ENCODE results near the gene ZNF48. TPM values are rescaled to one million over a fixed set of nuclear protein-coding genes. Genes with fewer than 3 reads are reported as not detected.

The ZNF48 gene
- total and polyA plus RNA-seq, 2 donors (not counting 1 experiment from before 2014, with no cell fraction given): 8.4 to 13.3 TPM

- Histone ChIP-seq H3K27ac (ENCODE audit: low read length in 2 of 2) (no peak overlapping the region), H3K9me3 (ENCODE audit: control extremely low read depth in 1 of 3, control insufficient read depth in 2 of 3, insufficient read depth in 1 of 3, low read length in 2 of 3) (peaks cover 0 to 10% (median 0%) of the 10 kb centered on the region in 3 donors), H3K27me3 (replicated peaks in 1 of 4; ENCODE audit: control extremely low read depth in 1 of 4, control insufficient read depth in 3 of 4, insufficient read depth in 4 of 4, low read length in 3 of 4) (no peaks in the 10 kb centered on the region), H3K4me2 (replicated peaks; ENCODE audit: low read depth, low read length, poor library complexity, severe bottlenecking) (no peak overlapping the region), H3K4me1 (ENCODE audit: control insufficient read depth in 2 of 2, insufficient read depth in 2 of 2, low read length in 2 of 2) (peaks cover 31 to 47% of the 10 kb centered on the region in 2 donors), H3K4me3 (ENCODE audit: control extremely low read depth in 1 of 5, extremely low read depth in 1 of 5, insufficient read depth in 1 of 5, low read depth in 2 of 5, low read length in 4 of 5) (no peak overlapping the region), H3K36me3 (replicated peaks in 1 of 2; ENCODE audit: control extremely low read depth in 1 of 2, control insufficient read depth in 1 of 2, extremely low read depth in 1 of 2, insufficient read depth in 2 of 2, low read length in 1 of 2) (peaks cover 0 to 5% of the 10 kb centered on the region in 2 experiments), H2AFZ (ENCODE audit: insufficient read depth, low read depth, low read length, poor library complexity, severe bottlenecking) (no peak overlapping the region), H3K79me2 (ENCODE audit: control insufficient read depth, insufficient read depth, low read length) (peaks cover 22% of the 10 kb centered on the region), H4K20me1 (ENCODE audit: control insufficient read depth, insufficient read depth, low read length, poor library complexity, severe bottlenecking) (peaks cover 10% of the 10 kb centered on the region), H3K9ac (ENCODE audit: low read length) (no peak overlapping the region)
- ChIA-PET POLR2A (interaction anchor here (0.6 to 3.0 kb wide), 5 partner anchors 10 to 94 kb away, joined by 3 to 14 read pairs (median 3); partner anchors contain the start of gene ITGAL), CTCF (interaction anchor here (0.6 to 7.4 kb wide), 30 partner anchors 9 to 257 kb away, joined by 3 to 77 read pairs (median 4); partner anchors contain the start of genes DCTPP1, ITGAL, ZNF747 and ZNF764)
- ATAC-seq (ENCODE audit: low read depth) (no peak), DNase-seq (no peak)
- no CpG with 5 or more reads among the region's 3 CpGs for WGBS (ENCODE audit: insufficient coverage)
- Mint-ChIP-seq H3K4me3 (no peak overlapping the region), H3K9me3 (ENCODE audit: insufficient read depth) (no peaks in the 10 kb centered on the region), H3K27ac (no peak overlapping the region), H3K4me1 (peaks cover 49% of the 10 kb centered on the region), H3K27me3 (no peaks in the 10 kb centered on the region)
- intact Hi-C loops (cut with micrococcal nuclease): no loop called here
- no peak for TF ChIP-seq EZH2 (IDR thresholded peaks at IDR 0.05; ENCODE audit: borderline replicate concordance, insufficient read depth, low read depth, low read length, poor library complexity, severe bottlenecking)
- TF ChIP-seq CTCF (IDR thresholded peaks at IDR 0.05): no peak
Observed at GRCh38 chr16:30449116-30449435, 53.9 kb downstream of the ZNF48 start.

Small RNA genes lying within 50 kb of the gene (small RNA-seq; reads per million reads assigned to genes)
- gene RF00406 (ENCODE audit: insufficient read length, low read depth, low replicate concordance): 0.57 reads per million

Other genes with a start within 250 kb of the ZNF48 start
- gene CORO1A, start 211.8 kb upstream of the ZNF48 start, total RNA-seq: 653 and 662 TPM in 2 replicates
- gene CORO1A, start 211.8 kb upstream of the ZNF48 start, polyA plus RNA-seq: 1,191 and 1,555 TPM in 2 replicates
- gene BOLA2B, start 201.8 kb upstream of the ZNF48 start, total RNA-seq: 71.5 and 82.5 TPM in 2 replicates
- 155 and 311 TPM in 2 replicates for gene BOLA2B, start 201.8 kb upstream of the ZNF48 start, polyA plus RNA-seq
- 108 and 138 TPM in 2 replicates for gene SLX1A, start 201.5 kb upstream of the ZNF48 start, total RNA-seq
- gene SLX1A, start 201.5 kb upstream of the ZNF48 start, polyA plus RNA-seq: 62.3 and 64.6 TPM in 2 replicates
- gene SULT1A3, start 196.2 kb upstream of the ZNF48 start, total RNA-seq: 36.8 and 41.2 TPM in 2 replicates
- gene SULT1A3, start 196.2 kb upstream of the ZNF48 start, polyA plus RNA-seq: 31.9 and 33.2 TPM in 2 replicates
- gene NPIPB13, start 146.9 kb upstream of the ZNF48 start, total RNA-seq: 59.6 and 75.5 TPM in 2 replicates
- 8.4 and 21.7 TPM in 2 replicates for gene NPIPB13, start 146.9 kb upstream of the ZNF48 start, polyA plus RNA-seq
- gene CD2BP2, start 40.1 kb upstream of the ZNF48 start, total RNA-seq: 80.1 and 82.0 TPM in 2 replicates
- gene CD2BP2, start 40.1 kb upstream of the ZNF48 start, polyA plus RNA-seq: 26.1 and 28.1 TPM in 2 replicates
- 53.0 and 58.0 TPM in 2 replicates for gene TBC1D10B, start 24.9 kb upstream of the ZNF48 start, total RNA-seq
- gene TBC1D10B, start 24.9 kb upstream of the ZNF48 start, polyA plus RNA-seq: 22.2 and 23.5 TPM in 2 replicates
- not detected in 2 replicates for gene MYL11, start 20.6 kb upstream of the ZNF48 start, total RNA-seq
- gene MYL11, start 20.6 kb upstream of the ZNF48 start, polyA plus RNA-seq: 1.7 and 3.6 TPM in 2 replicates
- 150 and 154 TPM in 2 replicates for gene SEPTIN1, start 12.9 kb upstream of the ZNF48 start, total RNA-seq
- gene SEPTIN1, start 12.9 kb upstream of the ZNF48 start, polyA plus RNA-seq: 270 and 302 TPM in 2 replicates
- 6.6 and 8.3 TPM in 2 replicates for gene ZNF771, start 12.2 kb downstream of the ZNF48 start, total RNA-seq
- 3.7 and 4.1 TPM in 2 replicates for gene ZNF771, start 12.2 kb downstream of the ZNF48 start, polyA plus RNA-seq
- gene DCTPP1, start 34.6 kb downstream of the ZNF48 start, total RNA-seq: 25.0 and 28.9 TPM in 2 replicates
- gene DCTPP1, start 34.6 kb downstream of the ZNF48 start, polyA plus RNA-seq: 26.0 and 30.3 TPM in 2 replicates
- 62.2 and 63.2 TPM in 2 replicates for gene SEPHS2, start 50.5 kb downstream of the ZNF48 start, total RNA-seq
- gene SEPHS2, start 50.5 kb downstream of the ZNF48 start, polyA plus RNA-seq: 8.1 and 13.8 TPM in 2 replicates
- gene ITGAL, start 77.3 kb downstream of the ZNF48 start, total RNA-seq: 176 and 184 TPM in 2 replicates
- 110 and 118 TPM in 2 replicates for gene ITGAL, start 77.3 kb downstream of the ZNF48 start, polyA plus RNA-seq
- 33.3 and 36.5 TPM in 2 replicates for gene ZNF768, start 131.1 kb downstream of the ZNF48 start, total RNA-seq
- gene ZNF768, start 131.1 kb downstream of the ZNF48 start, polyA plus RNA-seq: 16.8 and 24.8 TPM in 2 replicates
- 17.3 and 27.1 TPM in 2 replicates for gene ZNF747, start 139.4 kb downstream of the ZNF48 start, total RNA-seq
- gene ZNF747, start 139.4 kb downstream of the ZNF48 start, polyA plus RNA-seq: 7.3 and 9.7 TPM in 2 replicates
- gene ZNF764, start 163.0 kb downstream of the ZNF48 start, total RNA-seq: 19.7 and 20.9 TPM in 2 replicates
- gene ZNF764, start 163.0 kb downstream of the ZNF48 start, polyA plus RNA-seq: 11.0 and 12.6 TPM in 2 replicates
- 23.1 and 24.9 TPM in 2 replicates for gene ZNF688, start 176.3 kb downstream of the ZNF48 start, total RNA-seq
- gene ZNF688, start 176.3 kb downstream of the ZNF48 start, polyA plus RNA-seq: 15.9 and 20.6 TPM in 2 replicates
- 39.7 and 44.6 TPM in 2 replicates for gene ZNF785, start 190.3 kb downstream of the ZNF48 start, total RNA-seq
- 9.6 and 12.2 TPM in 2 replicates for gene ZNF785, start 190.3 kb downstream of the ZNF48 start, polyA plus RNA-seq
- 11.9 and 12.4 TPM in 2 replicates for gene ZNF689, start 215.0 kb downstream of the ZNF48 start, total RNA-seq
- 8.1 and 9.6 TPM in 2 replicates for gene ZNF689, start 215.0 kb downstream of the ZNF48 start, polyA plus RNA-seq